K562 (cell line): Measurements from ENCODE around the gene FAM124A. TPM values are rescaled to one million over a fixed set of nuclear protein-coding genes. Genes with fewer than 3 reads are reported as not detected.

Experiments used
- ATAC-seq: fragments of 200-7000 bp; cut with Tn5 transposase; 3 replicates; pipeline ENCODE4 v1.9.1; 2020; ENCODE audit warnings: moderate library complexity
- BruUV-seq: library from RNA; stranded (reverse); fragments of 400-500 nt; replicated peaks from 2 replicates; lab custom pipeline; 2021; lab: Mats Ljungman, UMichigan
- CTCF ChIA-PET: fragments of 300-600 bp; formaldehyde crosslinking; extraction: SDS; loops from one replicate; lab custom pipeline; 2021; ENCODE audit warnings: low intra/inter-chr PET ratio; lab: Yijun Ruan, JAX
- POLR2A ChIA-PET: fragments of 300-600, 350-650 bp; sonication (Branson Sonifier 250); formaldehyde crosslinking; extraction: SDS; loops from one replicate; lab custom pipeline; 2021; ENCODE audit warnings: antibody characterized with exemption, inconsistent platforms; lab: Yijun Ruan, JAX
- DNase-seq, 4 experiments: peaks; one replicate each; pipeline versions ENCODE4 v3.0.0 to v3.0.0-alpha.2; 2011 to 2018; ENCODE audit warnings: low spot score in 3 of 4, mixed read lengths in 3 of 4; ENCODE audit errors: extremely low read depth in 1 of 4
- FAIRE-seq: peaks from 2 replicates; lab custom pipeline; 2011; peaks lifted over from hg19 to GRCh38; lab: Jason Lieb, UNC
- H2AFZ ChIP-seq: 2 replicates; pipeline ENCODE4 v1.6.0; 2011; ENCODE audit warnings: low read depth, low read length, control low read depth, inconsistent platforms
- H3K27ac ChIP-seq: fragments of 200-600 bp; 3 replicates; pipeline ENCODE4 v1.8.0; 2011; ENCODE audit warnings: low read depth, mild to moderate bottlenecking, control low read depth, inconsistent platforms, low read length, moderate library complexity, mixed read lengths; ENCODE audit errors: extremely low read depth
- H3K27me3 ChIP-seq, 2 experiments: fragments of 300-600 bp in 1 of 2; 2 replicates in 1 of 2; 3 replicates in 1 of 2; pipeline versions ENCODE4 v1.6.0 to v1.8.0; 2011; ENCODE audit warnings: inconsistent platforms in 2 of 2, low read length in 2 of 2, mild to moderate bottlenecking in 1 of 2, mixed read lengths in 1 of 2, moderate library complexity in 1 of 2; ENCODE audit not compliant: control insufficient read depth in 2 of 2, insufficient read depth in 2 of 2
- H3K36me3 ChIP-seq: fragments of 300-600 bp; 3 replicates; pipeline ENCODE4 v1.8.0; 2011; ENCODE audit warnings: mild to moderate bottlenecking, low read length, inconsistent platforms; ENCODE audit not compliant: control insufficient read depth, insufficient read depth
- H3K4me1 ChIP-seq, 2 experiments: fragments of 200-600 bp in 1 of 2; replicated peaks in 1 of 2; 2 replicates in 1 of 2; 3 replicates in 1 of 2; pipeline versions ENCODE4 v1.5.1 to v1.8.0; 2011; ENCODE audit warnings: inconsistent platforms in 2 of 2, low read length in 2 of 2, mild to moderate bottlenecking in 1 of 2, mixed read lengths in 1 of 2, moderate library complexity in 1 of 2; ENCODE audit not compliant: control insufficient read depth in 2 of 2, insufficient read depth in 2 of 2
- H3K4me2 ChIP-seq: 2 replicates; pipeline ENCODE4 v1.6.1; 2011; ENCODE audit warnings: low read length, control low read depth, inconsistent platforms, mixed read lengths; ENCODE audit not compliant: insufficient read depth
- H3K4me3 ChIP-seq: fragments of 200-600 bp; sonication (generic), shearing (Covaris generic); 2 replicates; pipeline ENCODE4 v1.5.1; 2016; ENCODE audit warnings: control low read depth, inconsistent platforms
- H3K79me2 ChIP-seq: fragments of 200-600 bp; 3 replicates; pipeline ENCODE4 v1.8.0; 2011; ENCODE audit warnings: low read length, inconsistent platforms; ENCODE audit not compliant: control insufficient read depth, insufficient read depth
- H3K9ac ChIP-seq, 2 experiments: 2 replicates each; pipeline versions ENCODE4 v1.6.0 to v1.6.1; 2011; ENCODE audit warnings: low read depth in 2 of 2, low read length in 2 of 2, control low read depth in 1 of 2, inconsistent platforms in 1 of 2, mild to moderate bottlenecking in 1 of 2, mixed read lengths in 1 of 2; ENCODE audit not compliant: insufficient read depth in 1 of 2
- H3K9me1 ChIP-seq: one replicate; pipeline ENCODE4 v1.6.0; 2011; ENCODE audit warnings: inconsistent platforms, mild to moderate bottlenecking, low read length, moderate library complexity; ENCODE audit not compliant: control insufficient read depth, insufficient read depth
- H3K9me3 ChIP-seq: replicated peaks from 2 replicates; pipeline ENCODE4 v1.5.1; 2011; ENCODE audit warnings: low read depth, low read length, inconsistent platforms; ENCODE audit not compliant: control insufficient read depth, insufficient read depth
- H4K20me1 ChIP-seq: replicated peaks from 2 replicates; pipeline ENCODE4 v1.6.1; 2011; ENCODE audit warnings: low read length, inconsistent platforms, mixed read lengths; ENCODE audit not compliant: control insufficient read depth, insufficient read depth
- HMGXB4 ChIP-seq: sonication (generic); formaldehyde crosslinking; IDR thresholded peaks from 2 replicates; pipeline ENCODE4 v1.8.1; 2023; ENCODE audit warnings: mild to moderate bottlenecking, missing genetic modification reagents
- IRF1 ChIP-seq: sonication (generic); formaldehyde crosslinking; IDR thresholded peaks from 2 replicates; pipeline ENCODE4 v1.8.0; 2022; ENCODE audit warnings: missing genetic modification reagents, mild to moderate bottlenecking, borderline replicate concordance
- NRF1 ChIP-seq, 2 experiments: fragments of 450-650 bp; IDR thresholded peaks in 1 of 2; conservative IDR thresholded peaks in 1 of 2; 2 replicates each; pipeline ENCODE4 v1.6.1; 2014; ENCODE audit warnings: mild to moderate bottlenecking in 2 of 2
- ZNF408 ChIP-seq: fragments of 250-450 bp; sonication (Bioruptor Pico); IDR thresholded peaks from 2 replicates; pipeline ENCODE4 v1.4.0; 2020; ENCODE audit warnings: low read depth, mild to moderate bottlenecking, moderate library complexity
- WGBS: fragments of 100-300 bp; shearing (Covaris generic); methylation state at CpG from one replicate; pipeline ENCODE4 v1.1.6; 2016; ENCODE audit warnings: low coverage, mixed read lengths; ENCODE audit not compliant: insufficient coverage; ENCODE audit errors: missing lambda C conversion rate; 5-methylcytosine and 5-hydroxymethylcytosine counted together
- in situ Hi-C: fragments of 300-500 bp; cut with MboI; formaldehyde crosslinking; loops from 4 replicates; pipeline ENCODE4 v1.15.0; 2018; ENCODE audit warnings: inconsistent platforms, mixed read lengths
- intact Hi-C: fragments of 100-400 bp; cut with micrococcal nuclease; formaldehyde crosslinking; loops from 2 replicates; pipeline ENCODE4 v1.14.2; 2022
- polyA plus RNA-seq, 8 experiments: library from polyadenylated mRNA; depleted of rRNA in 4 of 8; stranded (reverse) in 5 of 8; unstranded in 3 of 8; fragments of >200 nt; fragmentation: Nextera tagmentation in 2 of 8; fragmentation: Illumina TruSeq in 1 of 8; extraction: Ambion mirVana in 2 of 8; extraction: Trizol in 1 of 8; gene quantifications; 2 replicates each; pipeline versions ENCODE4 v1.2.1 to v1.2.3, GENCODE V29; 2011 to 2014; ENCODE audit warnings: inconsistent platforms in 1 of 8, missing spikeins in 1 of 8
- total RNA-seq, 7 experiments: library from RNA; depleted of rRNA in 6 of 7; stranded (reverse); fragments of >200 nt in 6 of 7; fragmentation: Illumina TruSeq in 2 of 7; extraction: Trizol in 2 of 7; gene quantifications; 2 replicates each; pipeline versions ENCODE4 v1.2.1 to v1.2.3, GENCODE V29; 2011 to 2021; ENCODE audit warnings: low replicate concordance in 1 of 7

Gene FAM124A
- total and polyA plus RNA-seq, 9 of the 15 experiments (the other 6 are each of a cell fraction or from before 2014, with no cell fraction given): not detected

- in situ Hi-C loops (no loop called here), intact Hi-C loops (no loop called here)
- no peak for TF ChIP-seq ZNF408 (CRISPR knock-in tag)
- TF ChIP-seq IRF1 (CRISPR knock-in tag): no peak
- no peak for TF ChIP-seq NRF1 (conservative IDR thresholded peaks at IDR 0.05 in 1 of 2, IDR thresholded peaks at IDR 0.05 in 1 of 2)
- TF ChIP-seq HMGXB4 (CRISPR knock-in tag): no peak
- FAIRE-seq (no peak), ATAC-seq (no peak), DNase-seq (no peak)
- Histone ChIP-seq H2AFZ (no peak overlapping the region), H3K4me2 (no peak overlapping the region), H3K36me3 (no peaks in the 10 kb centered on the region), H3K9me3 (no peaks in the 10 kb centered on the region), H3K9me1 (no peaks in the 10 kb centered on the region), H3K4me3 (no peak overlapping the region), H3K79me2 (no peaks in the 10 kb centered on the region), H4K20me1 (no peaks in the 10 kb centered on the region), H3K27ac (no peak overlapping the region), H3K27me3 (no peaks in the 10 kb centered on the region), H3K9ac (no peak overlapping the region), H3K4me1 (no peaks in the 10 kb centered on the region)
- 0% methylated on average over 4 of the region's 8 CpGs for WGBS
- ChIA-PET CTCF (no interaction called here), POLR2A (no interaction called here)
- no TSS peak for BruUV-seq
Measured at GRCh38 chr13:51194942-51195341, 27.3 kb upstream of the FAM124A start.
